ENCODE measurements around the gene GIGYF2. TPM values are rescaled to one million over a fixed set of nuclear protein-coding genes. Genes with fewer than 3 reads are reported as not detected.

The GIGYF2 gene
- total RNA-seq, 4 donors from 2014 or later, result 66.0 to 106 (median 86.4) TPM

GRCh38 chr2:232666051-232666805, 30.9 kb upstream of the GIGYF2 start:
- no peak for TF ChIP-seq EP300 (IDR thresholded peaks at IDR 0.05)
- TF ChIP-seq CTCF (IDR thresholded peaks at IDR 0.05), result no peak
- TF ChIP-seq POLR2A (IDR thresholded peaks at IDR 0.05), result no peak
- H3K27ac ChIP-seq, result no peak overlapping the region
- H3K9me3 ChIP-seq, result no peaks in the 10 kb centered on the region
- H3K4me1 ChIP-seq, result no peaks in the 10 kb centered on the region
- no peaks in the 10 kb centered on the region for H3K27me3 ChIP-seq
- H3K36me3 ChIP-seq, result peaks cover 0 to 18% (median 0%) of the 10 kb centered on the region in 3 donors
- 72 to 77% methylated on average over 7 of the region's 7 CpGs for WGBS, 2 donors
- no peak overlapping the region for H3K4me3 ChIP-seq
- no peak for DNase-seq (ENCODE audit: low spot score in 2 of 2)

DNA sequence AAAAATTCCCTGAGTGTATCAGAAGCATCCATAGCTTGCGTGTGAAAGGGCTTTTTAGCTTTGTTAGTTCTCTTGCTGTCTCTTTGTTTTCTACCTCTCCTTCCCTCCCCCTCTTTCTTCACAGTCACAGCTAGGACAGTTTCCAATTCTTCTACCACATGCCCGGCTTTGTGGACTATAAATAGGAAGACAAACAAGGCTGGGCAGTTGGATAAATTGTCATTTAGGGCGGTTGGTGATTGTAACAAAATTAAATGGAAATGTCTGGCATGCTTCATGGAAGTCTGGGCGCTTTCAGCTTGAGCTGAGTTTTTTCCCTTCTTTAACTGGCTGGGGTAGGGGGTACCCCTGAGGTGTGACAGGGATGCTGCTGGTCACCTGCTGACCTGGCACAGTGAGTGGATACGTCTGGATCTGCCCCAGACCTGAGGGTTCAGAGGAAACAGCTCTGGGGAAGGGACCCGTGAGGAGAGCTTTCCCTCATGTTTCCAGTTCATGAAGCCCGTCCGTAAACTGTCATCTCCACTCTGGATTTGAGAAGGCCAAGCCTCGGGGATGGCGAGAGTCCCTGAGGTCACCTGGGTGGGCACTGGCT, 29.0 kb upstream of the GIGYF2 start:
- Histone ChIP-seq H3K27me3 (no peaks in the 10 kb centered on the region), H3K4me3 (no peak overlapping the region), H3K27ac (no peak overlapping the region), H3K36me3 (peaks cover 0 to 29% (median 0%) of the 10 kb centered on the region in 3 donors), H3K4me1 (no peaks in the 10 kb centered on the region), H3K9me3 (no peaks in the 10 kb centered on the region)
- TF ChIP-seq EP300 (IDR thresholded peaks at IDR 0.05) (no peak), POLR2A (IDR thresholded peaks at IDR 0.05) (no peak), CTCF (IDR thresholded peaks at IDR 0.05) (no peak)
- DNase-seq (ENCODE audit: low spot score in 2 of 2), result no peak
- WGBS, 2 donors, result 71 to 73% methylated on average over 10 of the region's 10 CpGs

- no peak overlapping the region for H3K27ac ChIP-seq
- no peaks in the 10 kb centered on the region for H3K9me3 ChIP-seq
- peak in 1 of 2 donors; percentile 30 for DNase-seq (ENCODE audit: low spot score in 2 of 2)
- H3K36me3 ChIP-seq, result peaks cover 0 to 31% (median 0%) of the 10 kb centered on the region in 3 donors
- peak in 3 of 5 experiments; percentile 24 to 38 (median 31) for TF ChIP-seq CTCF (IDR thresholded peaks at IDR 0.05)
- TF ChIP-seq EP300 (IDR thresholded peaks at IDR 0.05), result no peak
- WGBS, 2 donors, result 57 to 61% methylated on average over 17 of the region's 17 CpGs
- no peak overlapping the region for H3K4me3 ChIP-seq
- no peaks in the 10 kb centered on the region for H3K4me1 ChIP-seq
- H3K27me3 ChIP-seq, result no peaks in the 10 kb centered on the region
These were observed 28.2 kb upstream of the GIGYF2 start for GRCh38 chr2:232668805-232669444.

GRCh38 chr2:232672588-232672987, 24.5 kb upstream of the GIGYF2 start:
- H3K4me1 ChIP-seq, result no peaks in the 10 kb centered on the region
- no peaks in the 10 kb centered on the region for H3K27me3 ChIP-seq
- 83 to 92% methylated on average over 1 of the region's 1 CpG for WGBS, 2 donors
- no peak overlapping the region for H3K4me3 ChIP-seq
- no peaks in the 10 kb centered on the region for H3K9me3 ChIP-seq
- DNase-seq (ENCODE audit: low spot score in 2 of 2), result no peak
- no peak overlapping the region for H3K27ac ChIP-seq
- peaks cover 0 to 45% (median 0%) of the 10 kb centered on the region in 3 donors for H3K36me3 ChIP-seq
- TF ChIP-seq EP300 (IDR thresholded peaks at IDR 0.05) (no peak), CTCF (IDR thresholded peaks at IDR 0.05) (no peak)

- Histone ChIP-seq H3K27me3 (no peaks in the 10 kb centered on the region), H3K9me3 (no peaks in the 10 kb centered on the region), H3K4me1 (no peaks in the 10 kb centered on the region), H3K27ac (no peak overlapping the region), H3K36me3 (peaks cover 0 to 50% (median 0%) of the 10 kb centered on the region in 3 donors), H3K4me3 (no peak overlapping the region)
- no peak for DNase-seq (ENCODE audit: low spot score in 2 of 2)
- 72 to 75% methylated on average over 6 of the region's 6 CpGs for WGBS, 2 donors
- TF ChIP-seq CTCF (IDR thresholded peaks at IDR 0.05), result no peak
- TF ChIP-seq POLR2A (IDR thresholded peaks at IDR 0.05), result no peak
- no peak for TF ChIP-seq EP300 (IDR thresholded peaks at IDR 0.05)
These were observed 22.6 kb upstream of the GIGYF2 start for GRCh38 chr2:232674491-232674890.
